ENCODE results near the gene SLC7A14.

SLC7A14 gene

GRCh38 chr3:170508291-170508690, 77.6 kb downstream of the SLC7A14 start:
- no peak overlapping the region for H3K4me3 ChIP-seq (ENCODE audit: low read length)
- no peaks in the 10 kb centered on the region for H3K9me3 ChIP-seq (ENCODE audit: control insufficient read depth, low read depth, low read length)
- no peaks in the 10 kb centered on the region for H3K36me3 ChIP-seq (ENCODE audit: control insufficient read depth, low read depth, low read length)
- no peaks in the 10 kb centered on the region for H3K27me3 ChIP-seq (ENCODE audit: control insufficient read depth, insufficient read depth, low read length)
- H3K9ac ChIP-seq (ENCODE audit: low read length), result no peak overlapping the region
- H3K4me1 ChIP-seq (ENCODE audit: control insufficient read depth, low read depth, low read length), result no peaks in the 10 kb centered on the region
- H3K27ac ChIP-seq (ENCODE audit: low read length), result no peak overlapping the region

GRCh38 chr3:170507063-170507462, 78.8 kb downstream of the SLC7A14 start:
- Histone ChIP-seq H3K36me3 (ENCODE audit: control insufficient read depth, low read depth, low read length) (no peaks in the 10 kb centered on the region), H3K4me1 (ENCODE audit: control insufficient read depth, low read depth, low read length) (no peaks in the 10 kb centered on the region), H3K4me3 (ENCODE audit: low read length) (no peak overlapping the region), H3K27ac (ENCODE audit: low read length) (no peak overlapping the region), H3K27me3 (ENCODE audit: control insufficient read depth, insufficient read depth, low read length) (no peaks in the 10 kb centered on the region), H3K9ac (ENCODE audit: low read length) (no peak overlapping the region), H3K9me3 (ENCODE audit: control insufficient read depth, low read depth, low read length) (no peaks in the 10 kb centered on the region)

- no peak overlapping the region for H3K9ac ChIP-seq (ENCODE audit: low read length)
- H3K27me3 ChIP-seq (ENCODE audit: control insufficient read depth, insufficient read depth, low read length), result no peaks in the 10 kb centered on the region
- no peak overlapping the region for H3K27ac ChIP-seq (ENCODE audit: low read length)
- no peaks in the 10 kb centered on the region for H3K4me1 ChIP-seq (ENCODE audit: control insufficient read depth, low read depth, low read length)
- H3K9me3 ChIP-seq (ENCODE audit: control insufficient read depth, low read depth, low read length), result no peaks in the 10 kb centered on the region
- H3K4me3 ChIP-seq (ENCODE audit: low read length), result no peak overlapping the region
- no peaks in the 10 kb centered on the region for H3K36me3 ChIP-seq (ENCODE audit: control insufficient read depth, low read depth, low read length)
These were observed 79.3 kb downstream of the SLC7A14 start for GRCh38 chr3:170506556-170506955.

- Histone ChIP-seq H3K27me3 (ENCODE audit: control insufficient read depth, insufficient read depth, low read length) (no peaks in the 10 kb centered on the region), H3K9ac (ENCODE audit: low read length) (no peak overlapping the region), H3K27ac (ENCODE audit: low read length) (no peak overlapping the region), H3K4me3 (ENCODE audit: low read length) (no peak overlapping the region), H3K4me1 (ENCODE audit: control insufficient read depth, low read depth, low read length) (no peaks in the 10 kb centered on the region), H3K9me3 (ENCODE audit: control insufficient read depth, low read depth, low read length) (no peaks in the 10 kb centered on the region), H3K36me3 (ENCODE audit: control insufficient read depth, low read depth, low read length) (no peaks in the 10 kb centered on the region)
These were observed 83.6 kb downstream of the SLC7A14 start for GRCh38 chr3:170502297-170502696.

GRCh38 chr3:170500995-170501394, 84.9 kb downstream of the SLC7A14 start:
- no peak overlapping the region for H3K27ac ChIP-seq (ENCODE audit: low read length)
- no peak overlapping the region for H3K4me3 ChIP-seq (ENCODE audit: low read length)
- H3K9me3 ChIP-seq (ENCODE audit: control insufficient read depth, low read depth, low read length), result no peaks in the 10 kb centered on the region
- no peaks in the 10 kb centered on the region for H3K27me3 ChIP-seq (ENCODE audit: control insufficient read depth, insufficient read depth, low read length)
- no peaks in the 10 kb centered on the region for H3K4me1 ChIP-seq (ENCODE audit: control insufficient read depth, low read depth, low read length)
- no peaks in the 10 kb centered on the region for H3K36me3 ChIP-seq (ENCODE audit: control insufficient read depth, low read depth, low read length)
- no peak overlapping the region for H3K9ac ChIP-seq (ENCODE audit: low read length)

GRCh38 chr3:170500462-170500861, 85.4 kb downstream of the SLC7A14 start:
- Histone ChIP-seq H3K27me3 (ENCODE audit: control insufficient read depth, insufficient read depth, low read length) (no peaks in the 10 kb centered on the region), H3K36me3 (ENCODE audit: control insufficient read depth, low read depth, low read length) (no peaks in the 10 kb centered on the region), H3K9me3 (ENCODE audit: control insufficient read depth, low read depth, low read length) (no peaks in the 10 kb centered on the region), H3K27ac (ENCODE audit: low read length) (no peak overlapping the region), H3K4me1 (ENCODE audit: control insufficient read depth, low read depth, low read length) (no peaks in the 10 kb centered on the region), H3K4me3 (ENCODE audit: low read length) (no peak overlapping the region), H3K9ac (ENCODE audit: low read length) (no peak overlapping the region)

GRCh38 chr3:170499562-170500156, 86.2 kb downstream of the SLC7A14 start:
- H3K4me3 ChIP-seq (ENCODE audit: low read length), result no peak overlapping the region
- no peaks in the 10 kb centered on the region for H3K4me1 ChIP-seq (ENCODE audit: control insufficient read depth, low read depth, low read length)
- no peaks in the 10 kb centered on the region for H3K9me3 ChIP-seq (ENCODE audit: control insufficient read depth, low read depth, low read length)
- H3K9ac ChIP-seq (ENCODE audit: low read length), result no peak overlapping the region
- no peak overlapping the region for H3K27ac ChIP-seq (ENCODE audit: low read length)
- no peaks in the 10 kb centered on the region for H3K36me3 ChIP-seq (ENCODE audit: control insufficient read depth, low read depth, low read length)
- H3K27me3 ChIP-seq (ENCODE audit: control insufficient read depth, insufficient read depth, low read length), result no peaks in the 10 kb centered on the region

- Histone ChIP-seq H3K27ac (ENCODE audit: low read length) (no peak overlapping the region), H3K4me1 (ENCODE audit: control insufficient read depth, low read depth, low read length) (peaks cover 3% of the 10 kb centered on the region), H3K9ac (ENCODE audit: low read length) (no peak overlapping the region), H3K9me3 (ENCODE audit: control insufficient read depth, low read depth, low read length) (no peaks in the 10 kb centered on the region), H3K4me3 (ENCODE audit: low read length) (no peak overlapping the region), H3K36me3 (ENCODE audit: control insufficient read depth, low read depth, low read length) (no peaks in the 10 kb centered on the region), H3K27me3 (ENCODE audit: control insufficient read depth, insufficient read depth, low read length) (no peaks in the 10 kb centered on the region)
These were observed 88.4 kb downstream of the SLC7A14 start for GRCh38 chr3:170497207-170498095.

- H3K9me3 ChIP-seq (ENCODE audit: control insufficient read depth, low read depth, low read length), result no peaks in the 10 kb centered on the region
- no peaks in the 10 kb centered on the region for H3K27me3 ChIP-seq (ENCODE audit: control insufficient read depth, insufficient read depth, low read length)
- H3K4me1 ChIP-seq (ENCODE audit: control insufficient read depth, low read depth, low read length), result peaks cover 3% of the 10 kb centered on the region
- no peaks in the 10 kb centered on the region for H3K36me3 ChIP-seq (ENCODE audit: control insufficient read depth, low read depth, low read length)
- H3K9ac ChIP-seq (ENCODE audit: low read length), result no peak overlapping the region
- H3K4me3 ChIP-seq (ENCODE audit: low read length), result no peak overlapping the region
- H3K27ac ChIP-seq (ENCODE audit: low read length), result no peak overlapping the region
These were observed 89.1 kb downstream of the SLC7A14 start for GRCh38 chr3:170496868-170497140.

- Histone ChIP-seq H3K27ac (ENCODE audit: low read length) (no peak overlapping the region), H3K27me3 (ENCODE audit: control insufficient read depth, insufficient read depth, low read length) (no peaks in the 10 kb centered on the region), H3K9ac (ENCODE audit: low read length) (no peak overlapping the region), H3K4me1 (ENCODE audit: control insufficient read depth, low read depth, low read length) (peaks cover 3% of the 10 kb centered on the region), H3K36me3 (ENCODE audit: control insufficient read depth, low read depth, low read length) (no peaks in the 10 kb centered on the region), H3K4me3 (ENCODE audit: low read length) (no peak overlapping the region), H3K9me3 (ENCODE audit: control insufficient read depth, low read depth, low read length) (no peaks in the 10 kb centered on the region)
These were observed 89.6 kb downstream of the SLC7A14 start for GRCh38 chr3:170496026-170496867.

- Histone ChIP-seq H3K9me3 (ENCODE audit: control insufficient read depth, low read depth, low read length) (no peaks in the 10 kb centered on the region), H3K4me1 (ENCODE audit: control insufficient read depth, low read depth, low read length) (peaks cover 3% of the 10 kb centered on the region), H3K36me3 (ENCODE audit: control insufficient read depth, low read depth, low read length) (no peaks in the 10 kb centered on the region), H3K4me3 (ENCODE audit: low read length) (no peak overlapping the region), H3K27me3 (ENCODE audit: control insufficient read depth, insufficient read depth, low read length) (no peaks in the 10 kb centered on the region), H3K9ac (ENCODE audit: low read length) (no peak overlapping the region), H3K27ac (ENCODE audit: low read length) (no peak overlapping the region)
These were observed 91.1 kb downstream of the SLC7A14 start for GRCh38 chr3:170494766-170495165.
